ENCODE data around the gene RNF125.
"Not testable (repeated sequence)": the region's sequence is repeated elsewhere in the genome, so short reads cannot be mapped to it uniquely, and the experiment has no call there.

Gene RNF125

GRCh38 chr18:31979714-31980113 is 38.9 kb upstream of the RNF125 start:
- TF ChIP-seq CTCF (IDR thresholded peaks at IDR 0.05; ENCODE audit: insufficient read depth, low read depth, low read length, missing control alignments) = no peak
- no peak for DNase-seq (ENCODE audit: low read depth)

GRCh38 chr18:31980863-31981262 is 37.8 kb upstream of the RNF125 start:
- no peak for TF ChIP-seq CTCF (IDR thresholded peaks at IDR 0.05; ENCODE audit: insufficient read depth, low read depth, low read length, missing control alignments)
- no peak overlapping the region for H3K4me3 ChIP-seq (ENCODE audit: low read depth, low read length)
- no peak for DNase-seq (ENCODE audit: low read depth)

More at GRCh38 chr18:31979714-31980113, 38.9 kb upstream of the RNF125 start:
- no peak overlapping the region for H3K4me3 ChIP-seq (ENCODE audit: low read depth, low read length)

GRCh38 chr18:31983020-31983419 is 35.6 kb upstream of the RNF125 start:
- no peak for TF ChIP-seq CTCF (IDR thresholded peaks at IDR 0.05; ENCODE audit: insufficient read depth, low read depth, low read length, missing control alignments)
- DNase-seq (ENCODE audit: low read depth) = no peak

GRCh38 chr18:31983976-31984375 is 34.6 kb upstream of the RNF125 start:
- TF ChIP-seq CTCF (IDR thresholded peaks at IDR 0.05; ENCODE audit: insufficient read depth, low read depth, low read length, missing control alignments) = no peak
- no peak for DNase-seq (ENCODE audit: low read depth)
- no peak overlapping the region for H3K4me3 ChIP-seq (ENCODE audit: low read depth, low read length)

More at GRCh38 chr18:31983020-31983419, 35.6 kb upstream of the RNF125 start:
- no peak overlapping the region for H3K4me3 ChIP-seq (ENCODE audit: low read depth, low read length)

GRCh38 chr18:31990823-31991222 is 27.8 kb upstream of the RNF125 start:
- TF ChIP-seq CTCF (IDR thresholded peaks at IDR 0.05; ENCODE audit: insufficient read depth, low read depth, low read length, missing control alignments) = no peak
- peak; percentile 84 for DNase-seq (ENCODE audit: low read depth)
- H3K4me3 ChIP-seq (ENCODE audit: low read depth, low read length) = no peak overlapping the region

- H3K4me3 ChIP-seq (ENCODE audit: low read depth, low read length) = no peak overlapping the region
- no peak for DNase-seq (ENCODE audit: low read depth)
- no peak for TF ChIP-seq CTCF (IDR thresholded peaks at IDR 0.05; ENCODE audit: insufficient read depth, low read depth, low read length, missing control alignments)
These were observed 22.6 kb upstream of the RNF125 start for GRCh38 chr18:31996007-31996406.

GRCh38 chr18:31998880-31999412 is 19.7 kb upstream of the RNF125 start:
- H3K4me3 ChIP-seq (ENCODE audit: low read depth, low read length) = no peak overlapping the region
- TF ChIP-seq CTCF (IDR thresholded peaks at IDR 0.05; ENCODE audit: insufficient read depth, low read depth, low read length, missing control alignments) = no peak
- DNase-seq (ENCODE audit: low read depth) = no peak

- DNase-seq (ENCODE audit: low read depth); H3K4me3 ChIP-seq (ENCODE audit: low read depth, low read length): not testable (repeated sequence)
These were observed 17.5 kb upstream of the RNF125 start for GRCh38 chr18:32001141-32001540.

GRCh38 chr18:32003822-32004221 is 14.8 kb upstream of the RNF125 start:
- not testable (repeated sequence) for H3K4me3 ChIP-seq (ENCODE audit: low read depth, low read length); DNase-seq (ENCODE audit: low read depth)
